ENCODE results near the gene VPS37B. TPM values are rescaled to one million over a fixed set of nuclear protein-coding genes. Genes with fewer than 3 reads are reported as not detected.

Gene VPS37B
- total and polyA plus RNA-seq, 2 donors (not counting 3 experiments of a cell fraction or from before 2014, with no cell fraction given) = 39.5 to 45.9 TPM

DNA sequence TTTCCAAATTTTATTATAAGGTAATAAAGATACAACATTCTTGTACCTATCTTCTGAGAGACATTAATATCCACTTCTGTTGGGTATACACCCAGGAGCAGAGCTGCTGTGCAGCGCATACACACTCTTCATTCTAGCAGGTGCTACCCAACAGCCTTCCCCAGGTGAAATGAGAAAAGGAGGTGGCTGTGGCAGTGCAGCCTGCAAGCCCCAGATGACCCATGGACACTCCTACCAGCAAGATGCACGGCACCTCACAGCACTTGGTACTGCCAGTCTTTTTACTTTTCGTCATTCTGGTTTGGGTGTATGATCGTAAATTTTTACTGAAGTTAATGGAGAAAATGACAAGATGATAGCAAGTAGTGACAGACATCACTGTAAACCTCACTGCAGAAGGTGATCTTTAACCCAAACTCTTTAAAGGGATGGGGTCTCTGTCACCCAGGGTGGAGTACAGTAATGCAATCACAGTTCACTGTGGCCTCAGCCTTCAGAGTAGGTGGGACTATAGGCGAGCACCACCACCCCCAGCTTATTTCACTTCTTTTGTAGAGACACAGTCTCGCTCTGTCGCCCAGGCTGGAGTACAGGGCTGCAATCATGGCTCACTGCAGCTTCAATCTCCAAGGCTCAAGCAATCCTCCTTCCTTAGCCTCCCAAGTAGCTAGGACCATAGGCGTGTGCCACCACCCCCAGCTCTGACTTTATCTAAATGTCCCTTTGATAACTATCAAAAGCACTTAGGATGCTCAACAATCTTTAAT, 26.5 kb downstream of the VPS37B start:
- Histone ChIP-seq H3K4me3 (replicated peaks in 1 of 3; ENCODE audit: insufficient read depth in 1 of 3, low read depth in 1 of 3, low read length in 3 of 3) (no peak overlapping the region), H3K27me3 (ENCODE audit: control insufficient read depth in 2 of 2, insufficient read depth in 2 of 2, low read length in 2 of 2) (no peaks in the 10 kb centered on the region), H3K9ac (replicated peaks; ENCODE audit: extremely low read depth, insufficient read depth, low read length) (no peak overlapping the region), H3K27ac (ENCODE audit: insufficient read depth, low read depth, low read length) (no peak overlapping the region), H3K4me1 (ENCODE audit: control insufficient read depth, extremely low read depth, insufficient read depth, low read length) (peaks cover 32% of the 10 kb centered on the region), H3K9me1 (replicated peaks; ENCODE audit: control insufficient read depth, extremely low read depth, insufficient read depth, low read length) (no peaks in the 10 kb centered on the region), H3K79me2 (ENCODE audit: control insufficient read depth, insufficient read depth, low read length) (peaks cover 44% of the 10 kb centered on the region), H3K4me2 (ENCODE audit: insufficient read depth, low read length) (no peak overlapping the region), H3K36me3 (ENCODE audit: control insufficient read depth in 2 of 2, extremely low read depth in 1 of 2, insufficient read depth in 2 of 2, low read length in 2 of 2) (peaks cover 18 to 22% of the 10 kb centered on the region in 2 experiments), H4K20me1 (replicated peaks; ENCODE audit: control insufficient read depth, extremely low read depth, insufficient read depth, low read length) (no peaks in the 10 kb centered on the region), H3K9me3 (replicated peaks; ENCODE audit: control insufficient read depth, insufficient read depth, low read length) (no peaks in the 10 kb centered on the region), H2AFZ (ENCODE audit: low read depth, low read length) (no peak overlapping the region)
- dilution Hi-C loops (cut with MboI; ENCODE audit: extremely low pct_ligation_motif_present, low sequenced_read_pairs) = no loop called here
- TF ChIP-seq JUN (IDR thresholded peaks at IDR 0.05; ENCODE audit: borderline replicate concordance, insufficient read depth, insufficient read length, low read depth) (no peak), EZH2 (IDR thresholded peaks at IDR 0.05; ENCODE audit: borderline replicate concordance, low read depth, low read length, severe bottlenecking) (no peak), MYC (IDR thresholded peaks at IDR 0.05; ENCODE audit: low read depth, low read length) (no peak)
- TF ChIP-seq, protein P1, sequence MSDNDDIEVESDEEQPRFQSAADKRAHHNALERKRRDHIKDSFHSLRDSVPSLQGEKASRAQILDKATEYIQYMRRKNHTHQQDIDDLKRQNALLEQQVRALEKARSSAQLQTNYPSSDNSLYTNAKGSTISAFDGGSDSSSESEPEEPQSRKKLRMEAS (IDR thresholded peaks at IDR 0.05; ENCODE audit: insufficient read depth, insufficient read length) = no peak
- TF ChIP-seq, protein P2, sequence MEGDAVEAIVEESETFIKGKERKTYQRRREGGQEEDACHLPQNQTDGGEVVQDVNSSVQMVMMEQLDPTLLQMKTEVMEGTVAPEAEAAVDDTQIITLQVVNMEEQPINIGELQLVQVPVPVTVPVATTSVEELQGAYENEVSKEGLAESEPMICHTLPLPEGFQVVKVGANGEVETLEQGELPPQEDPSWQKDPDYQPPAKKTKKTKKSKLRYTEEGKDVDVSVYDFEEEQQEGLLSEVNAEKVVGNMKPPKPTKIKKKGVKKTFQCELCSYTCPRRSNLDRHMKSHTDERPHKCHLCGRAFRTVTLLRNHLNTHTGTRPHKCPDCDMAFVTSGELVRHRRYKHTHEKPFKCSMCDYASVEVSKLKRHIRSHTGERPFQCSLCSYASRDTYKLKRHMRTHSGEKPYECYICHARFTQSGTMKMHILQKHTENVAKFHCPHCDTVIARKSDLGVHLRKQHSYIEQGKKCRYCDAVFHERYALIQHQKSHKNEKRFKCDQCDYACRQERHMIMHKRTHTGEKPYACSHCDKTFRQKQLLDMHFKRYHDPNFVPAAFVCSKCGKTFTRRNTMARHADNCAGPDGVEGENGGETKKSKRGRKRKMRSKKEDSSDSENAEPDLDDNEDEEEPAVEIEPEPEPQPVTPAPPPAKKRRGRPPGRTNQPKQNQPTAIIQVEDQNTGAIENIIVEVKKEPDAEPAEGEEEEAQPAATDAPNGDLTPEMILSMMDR (IDR thresholded peaks at IDR 0.05; ENCODE audit: extremely low read depth in 1 of 2, insufficient read depth in 1 of 2, low read depth in 1 of 2, low read length in 2 of 2) = no peak
- CTCF ChIA-PET = interaction anchor here (4.0 kb wide), 1 partner anchor 82 kb away, joined by 23 read pairs; no protein-coding TSS in a partner anchor
- DNase-seq (ENCODE audit: low read depth, low spot score) = no peak
- FAIRE-seq = no peak
- intact Hi-C loops (cut with micrococcal nuclease) = loop anchor here (5.0 kb wide), 1 partner anchor 368 kb away; no protein-coding TSS in a partner anchor
- POLR2A ChIA-PET = no interaction called here
- BruUV-seq (replicated peaks) = no TSS peak
